Fibroblast of lung (primary cell): ENCODE results near the gene ENO3. TPM values are rescaled to one million over a fixed set of nuclear protein-coding genes. Genes with fewer than 3 reads are reported as not detected.

Source experiments
- DNase-seq, 2 donors: peaks; one replicate each; pipeline versions ENCODE4 v3.0.0 to v3.0.0-alpha.2; 2010; ENCODE audit warnings: low read depth in 2 of 2
- H2AFZ ChIP-seq: 2 replicates; pipeline ENCODE4 v1.5.1; 2012; ENCODE audit warnings: low read length, control low read depth, inconsistent platforms
- H3K27ac ChIP-seq: 2 replicates; pipeline ENCODE4 v1.5.1; 2011; ENCODE audit warnings: low read length, control low read depth; ENCODE audit not compliant: insufficient read depth
- H3K27me3 ChIP-seq: 2 replicates; pipeline ENCODE4 v1.5.1; 2011; ENCODE audit warnings: mild to moderate bottlenecking, low read length; ENCODE audit not compliant: control insufficient read depth, insufficient read depth
- H3K36me3 ChIP-seq: 2 replicates; pipeline ENCODE4 v1.5.1; 2011; ENCODE audit warnings: low read length; ENCODE audit not compliant: control insufficient read depth, insufficient read depth
- H3K4me1 ChIP-seq: 2 replicates; pipeline ENCODE4 v1.5.1; 2011; ENCODE audit warnings: low read length; ENCODE audit not compliant: control insufficient read depth, insufficient read depth; ENCODE audit errors: extremely low read depth
- H3K4me2 ChIP-seq: 2 replicates; pipeline ENCODE4 v1.5.1; 2011; ENCODE audit warnings: low read length, control low read depth; ENCODE audit not compliant: insufficient read depth; ENCODE audit errors: extremely low read depth
- H3K4me3 ChIP-seq, 4 experiments: fragments of 200-600 bp in 1 of 4; sonication (generic) in 1 of 4; replicated peaks in 1 of 4; 2 replicates each; pipeline ENCODE4 v1.5.1; 2011 to 2016; ENCODE audit warnings: low read length in 4 of 4, low read depth in 3 of 4, mild to moderate bottlenecking in 3 of 4, control low read depth in 2 of 4, inconsistent platforms in 1 of 4, mixed read lengths in 1 of 4; ENCODE audit not compliant: insufficient read depth in 1 of 4; ENCODE audit errors: control extremely low read depth in 1 of 4
- H3K79me2 ChIP-seq: 2 replicates; pipeline ENCODE4 v1.5.1; 2012; ENCODE audit warnings: mild to moderate bottlenecking, low read length, inconsistent platforms; ENCODE audit not compliant: control insufficient read depth, insufficient read depth
- H3K9ac ChIP-seq: 2 replicates; pipeline ENCODE4 v1.5.1; 2011; ENCODE audit warnings: mild to moderate bottlenecking, low read length, control low read depth; ENCODE audit not compliant: insufficient read depth
- H3K9me3 ChIP-seq: 2 replicates; pipeline ENCODE4 v1.5.1; 2012; ENCODE audit warnings: low read depth, low read length; ENCODE audit not compliant: control insufficient read depth, insufficient read depth
- H4K20me1 ChIP-seq: 2 replicates; pipeline ENCODE4 v1.5.1; 2011; ENCODE audit warnings: low read length; ENCODE audit not compliant: control insufficient read depth, insufficient read depth; ENCODE audit errors: extremely low read depth
- CTCF ChIP-seq, 2 donors: IDR thresholded peaks in 1 of 2; conservative IDR thresholded peaks in 1 of 2; 1 replicate in 1 of 2; 2 replicates in 1 of 2; pipeline ENCODE4 v1.5.1; 2011 to 2012; ENCODE audit warnings: low read length in 2 of 2, control low read depth in 1 of 2, inconsistent platforms in 1 of 2, low read depth in 1 of 2, mild to moderate bottlenecking in 1 of 2
- EZH2 ChIP-seq: IDR thresholded peaks from 2 replicates; pipeline ENCODE4 v1.5.1; 2012; ENCODE audit warnings: low read length, control low read depth, mild to moderate bottlenecking; ENCODE audit errors: missing control alignments
- polyA plus RNA-seq, 2 donors: library from polyadenylated mRNA; depleted of rRNA in 1 of 2; stranded (reverse) in 1 of 2; unstranded in 1 of 2; fragments of >200 nt; gene quantifications; 2 replicates each; pipeline ENCODE4 v1.2.1, GENCODE V29; 2011 to 2012; ENCODE audit warnings: missing spikeins in 1 of 2
- total RNA-seq: library from RNA; depleted of rRNA; stranded (reverse); fragments of >200 nt; gene quantifications from 2 replicates; pipeline ENCODE4 v1.2.1, GENCODE V29; 2014

Gene ENO3
- total and polyA plus RNA-seq, 2 donors (not counting 1 experiment from before 2014, with no cell fraction given): 2.0 to 4.3 TPM

DNA sequence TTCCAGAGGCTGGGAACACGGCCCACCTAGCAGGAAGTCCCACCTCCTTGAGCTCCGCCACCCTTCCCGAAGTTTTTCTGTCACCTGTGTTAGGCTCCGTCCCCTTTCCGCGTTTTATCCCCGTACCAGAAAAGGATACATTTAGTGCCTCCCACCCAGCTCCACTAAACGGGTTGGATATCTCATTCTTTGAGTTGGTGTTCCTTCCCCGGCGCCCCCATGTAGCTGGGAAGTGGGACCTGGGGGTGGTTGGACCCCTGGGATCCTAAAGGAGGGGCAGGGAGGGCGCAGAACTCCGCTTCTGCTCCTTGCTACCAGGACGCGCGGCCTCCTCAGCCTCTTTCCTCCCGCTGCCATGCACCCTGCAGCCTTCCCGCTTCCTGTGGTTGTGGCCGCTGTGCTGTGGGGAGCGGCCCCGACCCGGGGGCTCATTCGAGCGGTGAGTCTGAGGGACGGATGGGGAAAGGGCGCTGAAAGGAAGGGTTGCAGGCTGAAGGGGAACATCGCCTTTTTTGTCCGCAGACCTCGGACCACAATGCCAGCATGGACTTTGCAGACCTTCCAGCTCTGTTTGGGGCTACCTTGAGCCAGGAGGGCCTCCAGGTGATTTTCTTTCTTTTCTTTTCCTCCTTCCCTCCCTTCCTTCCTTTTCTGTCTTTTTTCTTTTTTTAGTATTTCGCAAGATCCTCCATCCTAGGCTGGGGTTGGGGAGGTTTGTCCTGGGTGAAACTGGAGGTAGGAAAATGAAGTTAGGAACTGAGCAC is 10.2 kb upstream of the ENO3 start:
- Histone ChIP-seq H3K9me3 (no peaks in the 10 kb centered on the region), H3K27ac (peak overlapping the region; percentile 89), H3K9ac (peak overlapping the region; percentile 78), H3K36me3 (peaks cover 35% of the 10 kb centered on the region), H3K4me1 (peaks cover 29% of the 10 kb centered on the region), H2AFZ (peak overlapping the region; percentile 79), H3K79me2 (peaks cover 69% of the 10 kb centered on the region), H4K20me1 (no peaks in the 10 kb centered on the region), H3K27me3 (no peaks in the 10 kb centered on the region), H3K4me3 (peak overlapping the region; percentile 77 to 93 (median 83)), H3K4me2 (peak overlapping the region; percentile 95)
- TF ChIP-seq EZH2 (no peak), CTCF (conservative IDR thresholded peaks at IDR 0.05 in 1 of 2, IDR thresholded peaks at IDR 0.05 in 1 of 2; ENCODE audit: low read depth in 1 of 2, low read length in 2 of 2) (no peak)
- no peak for DNase-seq

DNA sequence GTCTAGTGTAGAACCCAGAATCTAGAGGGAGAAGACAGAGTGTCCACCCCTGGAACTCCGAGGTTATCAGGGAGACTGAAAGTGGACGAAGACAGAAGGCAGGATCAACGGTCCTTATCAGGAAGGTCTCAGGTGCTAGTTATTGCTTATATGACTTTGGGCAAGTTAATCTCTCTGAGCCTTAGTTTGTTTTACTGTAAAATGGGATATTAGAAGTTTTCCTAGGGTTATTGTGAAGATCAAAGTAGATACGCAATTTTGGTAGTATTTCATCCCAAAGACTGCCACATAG is 9.7 kb upstream of the ENO3 start:
- Histone ChIP-seq H3K9ac (peak overlapping the region; percentile 45), H2AFZ (no peak overlapping the region), H3K4me1 (peaks cover 30% of the 10 kb centered on the region), H3K36me3 (peaks cover 32% of the 10 kb centered on the region), H3K4me2 (peak overlapping the region; percentile 95), H3K27ac (peak overlapping the region; percentile 89), H3K79me2 (peaks cover 74% of the 10 kb centered on the region), H3K4me3 (peak overlapping the region; percentile 77 to 93 (median 83)), H3K27me3 (no peaks in the 10 kb centered on the region), H4K20me1 (no peaks in the 10 kb centered on the region), H3K9me3 (no peaks in the 10 kb centered on the region)
- DNase-seq: no peak
- TF ChIP-seq CTCF (conservative IDR thresholded peaks at IDR 0.05 in 1 of 2, IDR thresholded peaks at IDR 0.05 in 1 of 2; ENCODE audit: low read depth in 1 of 2, low read length in 2 of 2) (no peak), EZH2 (no peak)

- Histone ChIP-seq H3K9me3 (no peaks in the 10 kb centered on the region), H3K4me3 (no peak overlapping the region), H3K79me2 (peaks cover 89% of the 10 kb centered on the region), H3K4me1 (peaks cover 30% of the 10 kb centered on the region), H3K36me3 (peaks cover 29% of the 10 kb centered on the region), H2AFZ (no peak overlapping the region), H4K20me1 (peaks cover 2% of the 10 kb centered on the region), H3K27me3 (no peaks in the 10 kb centered on the region), H3K27ac (no peak overlapping the region), H3K4me2 (no peak overlapping the region), H3K9ac (no peak overlapping the region)
- no peak for DNase-seq
- no peak for TF ChIP-seq EZH2
- no peak for TF ChIP-seq CTCF (conservative IDR thresholded peaks at IDR 0.05 in 1 of 2, IDR thresholded peaks at IDR 0.05 in 1 of 2; ENCODE audit: low read depth in 1 of 2, low read length in 2 of 2)
Observed at GRCh38 chr17:4942760-4943508, 8.0 kb upstream of the ENO3 start.
